ENCODE results near the gene GTPBP3. TPM values are rescaled to one million over a fixed set of nuclear protein-coding genes. Genes with fewer than 3 reads are reported as not detected.

Gene GTPBP3
- total and polyA plus RNA-seq, 2 of the 13 experiments (the other 11 are each of a cell fraction or from before 2014, with no cell fraction given) = 17.5 to 30.0 TPM

GRCh38 chr19:17311455-17312188, 25.7 kb upstream of the GTPBP3 start (continued):
- TF ChIP-seq ARID5B (CRISPR knock-in tag; IDR thresholded peaks at IDR 0.05) = no peak
- no peak for TF ChIP-seq TBL1XR1 (IDR thresholded peaks at IDR 0.05; ENCODE audit: borderline replicate concordance, low read length, partially characterized antibody)
- TF ChIP-seq RERE (CRISPR knock-in tag; IDR thresholded peaks at IDR 0.05; ENCODE audit: low read depth) = no peak
- no peak for TF ChIP-seq ZBTB20 (CRISPR knock-in tag; IDR thresholded peaks at IDR 0.05; ENCODE audit: borderline replicate concordance, low read depth)
- no peak for TF ChIP-seq ZNF7 (CRISPR knock-in tag; IDR thresholded peaks at IDR 0.05)
- TF ChIP-seq ZNF569 (CRISPR knock-in tag; IDR thresholded peaks at IDR 0.05; ENCODE audit: borderline replicate concordance) = no peak
- no peak for TF ChIP-seq BCL3 (CRISPR knock-in tag; IDR thresholded peaks at IDR 0.05)
- no peak for TF ChIP-seq ARID4A (CRISPR knock-in tag; IDR thresholded peaks at IDR 0.05; ENCODE audit: borderline replicate concordance)
- TF ChIP-seq ZSCAN22 (CRISPR knock-in tag; IDR thresholded peaks at IDR 0.05) = no peak
- no peak for TF ChIP-seq IKZF5 (CRISPR knock-in tag; IDR thresholded peaks at IDR 0.05)
- no peak for TF ChIP-seq SP5 (CRISPR knock-in tag; IDR thresholded peaks at IDR 0.05; ENCODE audit: borderline replicate concordance, low read depth)
